ENCODE data around the gene OFD1.

DNA sequence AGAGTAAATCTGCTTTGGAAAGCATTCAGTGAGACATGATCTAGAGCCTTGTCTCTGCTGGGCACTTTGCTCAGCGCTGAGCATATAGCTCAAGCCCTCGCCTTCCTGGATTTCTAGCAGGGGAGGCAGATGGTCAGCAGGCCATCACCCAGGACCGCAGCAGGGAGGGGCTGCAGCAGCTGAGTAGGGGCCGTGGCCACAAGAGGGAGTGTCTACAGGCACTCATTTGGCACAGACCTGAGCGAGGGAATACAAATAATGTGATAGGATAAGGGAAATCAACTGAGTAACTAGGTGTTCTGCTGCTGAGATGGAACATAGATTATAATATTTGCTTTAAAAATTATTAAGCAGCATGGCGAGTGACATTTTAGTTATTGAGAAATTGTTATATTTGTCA is 30.2 kb downstream of the OFD1 start:
- TF ChIP-seq EP300 (IDR thresholded peaks at IDR 0.05) (no peak), POLR2A (IDR thresholded peaks at IDR 0.05) (no peak), POLR2AphosphoS5 (IDR thresholded peaks at IDR 0.05) (no peak)
- TF ChIP-seq, protein P1, sequence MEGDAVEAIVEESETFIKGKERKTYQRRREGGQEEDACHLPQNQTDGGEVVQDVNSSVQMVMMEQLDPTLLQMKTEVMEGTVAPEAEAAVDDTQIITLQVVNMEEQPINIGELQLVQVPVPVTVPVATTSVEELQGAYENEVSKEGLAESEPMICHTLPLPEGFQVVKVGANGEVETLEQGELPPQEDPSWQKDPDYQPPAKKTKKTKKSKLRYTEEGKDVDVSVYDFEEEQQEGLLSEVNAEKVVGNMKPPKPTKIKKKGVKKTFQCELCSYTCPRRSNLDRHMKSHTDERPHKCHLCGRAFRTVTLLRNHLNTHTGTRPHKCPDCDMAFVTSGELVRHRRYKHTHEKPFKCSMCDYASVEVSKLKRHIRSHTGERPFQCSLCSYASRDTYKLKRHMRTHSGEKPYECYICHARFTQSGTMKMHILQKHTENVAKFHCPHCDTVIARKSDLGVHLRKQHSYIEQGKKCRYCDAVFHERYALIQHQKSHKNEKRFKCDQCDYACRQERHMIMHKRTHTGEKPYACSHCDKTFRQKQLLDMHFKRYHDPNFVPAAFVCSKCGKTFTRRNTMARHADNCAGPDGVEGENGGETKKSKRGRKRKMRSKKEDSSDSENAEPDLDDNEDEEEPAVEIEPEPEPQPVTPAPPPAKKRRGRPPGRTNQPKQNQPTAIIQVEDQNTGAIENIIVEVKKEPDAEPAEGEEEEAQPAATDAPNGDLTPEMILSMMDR (IDR thresholded peaks at IDR 0.05), result no peak
